GM23338 (cell line): ENCODE data around the gene USP5. TPM values are rescaled to one million over a fixed set of nuclear protein-coding genes. Genes with fewer than 3 reads are reported as not detected.

Source experiments
- ATAC-seq: fragments of 200-7000 bp; cut with Tn5 transposase; 3 replicates; pipeline ENCODE4 v1.9.1; 2020
- DNase-seq: peaks from one replicate; pipeline ENCODE4 v3.0.0-alpha.2; 2015; ENCODE audit warnings: low spot score
- H2AFZ ChIP-seq: fragments of 200-600 bp; sonication (generic); 2 replicates; pipeline ENCODE4 v1.8.0; 2016; ENCODE audit warnings: antibody characterized with exemption, mild to moderate bottlenecking, moderate library complexity
- H3F3A ChIP-seq: fragments of 200-600 bp; sonication (generic); replicated peaks from 2 replicates; pipeline ENCODE4 v1.8.0; 2017; ENCODE audit warnings: antibody characterized with exemption, mixed run types, low read depth
- H3K27ac ChIP-seq: fragments of 200-600 bp; sonication (generic); 2 replicates; pipeline ENCODE4 v1.6.1; 2016; ENCODE audit warnings: low read depth
- H3K27me3 ChIP-seq: fragments of 200-600 bp; sonication (generic); 2 replicates; pipeline ENCODE4 v1.8.0; 2016; ENCODE audit warnings: mild to moderate bottlenecking, mixed run types, moderate library complexity; ENCODE audit not compliant: insufficient read depth
- H3K36me3 ChIP-seq: fragments of 200-600 bp; sonication (generic); 2 replicates; pipeline ENCODE4 v1.8.0; 2016; ENCODE audit warnings: mild to moderate bottlenecking; ENCODE audit not compliant: insufficient read depth
- H3K4me1 ChIP-seq: fragments of 200-600 bp; sonication (generic); 2 replicates; pipeline ENCODE4 v1.8.0; 2016; ENCODE audit warnings: mild to moderate bottlenecking, moderate library complexity; ENCODE audit not compliant: insufficient read depth
- H3K4me2 ChIP-seq: fragments of 200-600 bp; sonication (generic); 2 replicates; pipeline ENCODE4 v1.7.1; 2017; ENCODE audit warnings: mixed run types
- H3K4me3 ChIP-seq: fragments of 200-600 bp; sonication (generic); 2 replicates; pipeline ENCODE4 v1.6.1; 2016; ENCODE audit warnings: mixed run types
- H3K79me2 ChIP-seq: fragments of 200-600 bp; sonication (generic); replicated peaks from 2 replicates; pipeline ENCODE4 v1.8.0; 2017; ENCODE audit warnings: mild to moderate bottlenecking; ENCODE audit not compliant: insufficient read depth
- H3K9me2 ChIP-seq: fragments of 200-600 bp; sonication (generic); 2 replicates; pipeline ENCODE4 v1.8.0; 2017; ENCODE audit not compliant: insufficient read depth
- H4K20me1 ChIP-seq: fragments of 200-600 bp; sonication (generic); replicated peaks from 2 replicates; pipeline ENCODE4 v1.8.0; 2017; ENCODE audit warnings: mild to moderate bottlenecking; ENCODE audit not compliant: insufficient read depth
- H3K27ac Mint-ChIP-seq: 2 replicates; pipeline ENCODE4 v1.8.0; 2020; ENCODE audit warnings: inconsistent platforms, mild to moderate bottlenecking, moderate library complexity, mixed read lengths
- H3K27me3 Mint-ChIP-seq: 3 replicates; pipeline ENCODE4 v1.8.0; 2022; ENCODE audit warnings: low read depth, mild to moderate bottlenecking, moderate library complexity, mixed read lengths, inconsistent platforms; ENCODE audit not compliant: insufficient read depth, poor library complexity
- H3K36me3 Mint-ChIP-seq: 3 replicates; pipeline ENCODE4 v1.8.0; 2021; ENCODE audit warnings: low read depth, mild to moderate bottlenecking, inconsistent platforms, moderate library complexity, mixed read lengths
- H3K4me1 Mint-ChIP-seq: 3 replicates; pipeline ENCODE4 v1.8.0; 2020; ENCODE audit warnings: mild to moderate bottlenecking, inconsistent platforms, mixed read lengths
- H3K4me3 Mint-ChIP-seq: 3 replicates; pipeline ENCODE4 v1.8.0; 2021; ENCODE audit warnings: moderate library complexity, mild to moderate bottlenecking, inconsistent platforms, mixed read lengths
- H3K9me3 Mint-ChIP-seq: 3 replicates; pipeline ENCODE4 v1.8.0; 2020; ENCODE audit warnings: moderate library complexity, mild to moderate bottlenecking, inconsistent platforms, mixed read lengths
- CREB1 ChIP-seq: fragments of 250-450 bp; sonication (Bioruptor Pico); IDR thresholded peaks from 2 replicates; pipeline ENCODE4 v1.5.0; 2020; ENCODE audit warnings: low read depth, mild to moderate bottlenecking, moderate library complexity
- EZH2phosphoT487 ChIP-seq: fragments of 200-600 bp; sonication (generic); IDR thresholded peaks from one replicate; pipeline ENCODE4 v1.8.1; 2018; ENCODE audit warnings: antibody characterized with exemption; ENCODE audit not compliant: unreplicated experiment
- NANOG ChIP-seq: IDR thresholded peaks from 2 replicates; pipeline ENCODE4 v1.6.1; 2016; ENCODE audit warnings: antibody characterized with exemption, borderline replicate concordance
- ZNF114 ChIP-seq: fragments of 250-450 bp; sonication (Bioruptor Pico); IDR thresholded peaks from 2 replicates; pipeline ENCODE4 v1.5.0; 2020; ENCODE audit warnings: mild to moderate bottlenecking, moderate library complexity
- ZNF331 ChIP-seq: fragments of 250-450 bp; sonication (Bioruptor Pico); IDR thresholded peaks from 2 replicates; pipeline ENCODE4 v1.5.0; 2020; ENCODE audit warnings: low read depth, mild to moderate bottlenecking, moderate library complexity
- polyA plus RNA-seq: library from polyadenylated mRNA; unstranded; fragments of >200 nt; fragmentation: Nextera tagmentation; extraction: Ambion mirVana; gene quantifications from 2 replicates; pipeline ENCODE4 v1.2.1, GENCODE V29; 2016
- total RNA-seq: library from RNA; depleted of rRNA; stranded (reverse); fragments of >200 nt; shearing (Covaris generic); gene quantifications from 2 replicates; pipeline ENCODE4 v1.2.3, GENCODE V29; 2014
- TF ChIP-seq, protein P1 (sequence below): IDR thresholded peaks from one replicate; pipeline ENCODE4 v1.6.1; 2018; ENCODE audit warnings: antibody characterized with exemption; ENCODE audit not compliant: unreplicated experiment
- TF ChIP-seq, protein P2 (sequence below), 2 experiments: fragments of 200-600 bp in 1 of 2; sonication (generic) in 1 of 2; conservative IDR thresholded peaks; 2 replicates each; pipeline versions ENCODE4 v1.5.1 to v1.6.1; 2016 to 2017; ENCODE audit warnings: antibody characterized with exemption in 2 of 2, low read depth in 2 of 2, mild to moderate bottlenecking in 2 of 2, moderate library complexity in 1 of 2
- TF ChIP-seq, protein P3 (sequence below): IDR thresholded peaks from 2 replicates; pipeline ENCODE4 v1.6.1; 2016; ENCODE audit warnings: antibody characterized with exemption

The USP5 gene
- total and polyA plus RNA-seq, 2 experiments from 2014 or later = 35.1 to 109 TPM

DNA sequence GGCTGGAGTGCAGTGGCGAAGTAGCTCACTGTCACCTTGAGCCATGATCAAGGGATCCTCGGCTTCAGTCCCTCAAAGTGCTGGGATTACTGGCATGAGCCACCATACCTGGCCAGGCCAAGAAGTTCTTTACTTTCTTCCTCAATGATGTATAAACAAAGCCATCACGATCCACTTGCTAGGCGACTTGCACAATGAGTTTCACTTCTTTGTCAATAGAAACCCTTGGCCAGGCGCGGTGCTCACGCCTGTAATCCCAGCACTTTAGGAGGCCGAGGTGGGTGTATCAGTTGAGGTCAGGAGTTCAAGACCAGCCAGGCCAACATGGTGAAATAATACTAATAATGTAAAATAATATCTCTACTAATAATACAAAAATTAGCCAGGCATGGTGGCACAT, 35.5 kb downstream of the USP5 start (continued):
- TF ChIP-seq, protein P1, sequence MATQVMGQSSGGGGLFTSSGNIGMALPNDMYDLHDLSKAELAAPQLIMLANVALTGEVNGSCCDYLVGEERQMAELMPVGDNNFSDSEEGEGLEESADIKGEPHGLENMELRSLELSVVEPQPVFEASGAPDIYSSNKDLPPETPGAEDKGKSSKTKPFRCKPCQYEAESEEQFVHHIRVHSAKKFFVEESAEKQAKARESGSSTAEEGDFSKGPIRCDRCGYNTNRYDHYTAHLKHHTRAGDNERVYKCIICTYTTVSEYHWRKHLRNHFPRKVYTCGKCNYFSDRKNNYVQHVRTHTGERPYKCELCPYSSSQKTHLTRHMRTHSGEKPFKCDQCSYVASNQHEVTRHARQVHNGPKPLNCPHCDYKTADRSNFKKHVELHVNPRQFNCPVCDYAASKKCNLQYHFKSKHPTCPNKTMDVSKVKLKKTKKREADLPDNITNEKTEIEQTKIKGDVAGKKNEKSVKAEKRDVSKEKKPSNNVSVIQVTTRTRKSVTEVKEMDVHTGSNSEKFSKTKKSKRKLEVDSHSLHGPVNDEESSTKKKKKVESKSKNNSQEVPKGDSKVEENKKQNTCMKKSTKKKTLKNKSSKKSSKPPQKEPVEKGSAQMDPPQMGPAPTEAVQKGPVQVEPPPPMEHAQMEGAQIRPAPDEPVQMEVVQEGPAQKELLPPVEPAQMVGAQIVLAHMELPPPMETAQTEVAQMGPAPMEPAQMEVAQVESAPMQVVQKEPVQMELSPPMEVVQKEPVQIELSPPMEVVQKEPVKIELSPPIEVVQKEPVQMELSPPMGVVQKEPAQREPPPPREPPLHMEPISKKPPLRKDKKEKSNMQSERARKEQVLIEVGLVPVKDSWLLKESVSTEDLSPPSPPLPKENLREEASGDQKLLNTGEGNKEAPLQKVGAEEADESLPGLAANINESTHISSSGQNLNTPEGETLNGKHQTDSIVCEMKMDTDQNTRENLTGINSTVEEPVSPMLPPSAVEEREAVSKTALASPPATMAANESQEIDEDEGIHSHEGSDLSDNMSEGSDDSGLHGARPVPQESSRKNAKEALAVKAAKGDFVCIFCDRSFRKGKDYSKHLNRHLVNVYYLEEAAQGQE = no peak

DNA sequence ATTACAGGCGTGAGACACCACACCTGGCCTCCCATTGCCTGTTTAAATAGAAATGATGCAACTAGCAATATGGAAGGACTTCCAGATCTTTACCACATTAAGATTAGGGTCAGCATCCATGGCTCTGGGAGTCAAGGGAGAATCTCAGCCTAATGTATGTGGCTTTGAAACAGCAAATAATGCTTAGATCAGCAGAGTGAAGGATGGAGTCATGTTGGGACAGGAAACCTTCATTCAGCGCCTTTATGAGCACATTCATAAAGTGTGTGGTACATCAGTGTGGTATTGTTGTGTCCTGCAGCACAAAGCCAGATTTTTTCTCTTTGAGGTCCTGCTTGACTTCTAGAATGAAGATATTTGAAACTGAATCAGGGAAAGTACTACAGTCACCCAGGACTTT, 36.4 kb downstream of the USP5 start:
- DNase-seq = no peak
- Histone ChIP-seq H2AFZ (no peak overlapping the region), H3K4me2 (peak overlapping the region; percentile 51), H3K27ac (peak overlapping the region; percentile 90), H3K79me2 (no peaks in the 10 kb centered on the region), H3F3A (peaks cover 38% of the 10 kb centered on the region), H3K4me3 (no peak overlapping the region), H3K27me3 (no peaks in the 10 kb centered on the region), H3K4me1 (peaks cover 45% of the 10 kb centered on the region), H3K36me3 (no peaks in the 10 kb centered on the region), H4K20me1 (no peaks in the 10 kb centered on the region), H3K9me2 (no peaks in the 10 kb centered on the region)
- no peaks in the 10 kb centered on the region; the same call in 1 of the 3 replicates for H3K9me3 Mint-ChIP-seq
- 0 out of 3 replicates have a peak, but pooled peaks cover 4% of the 10 kb centered on the region for H3K36me3 Mint-ChIP-seq
- peak overlapping the region; percentile 78; the same call in 1 of the 2 replicates for H3K27ac Mint-ChIP-seq
- no peak overlapping the region; the same call in 2 of the 3 replicates for H3K4me3 Mint-ChIP-seq
- no peak for ATAC-seq
- H3K4me1 Mint-ChIP-seq = peaks cover 33% of the 10 kb centered on the region
- H3K27me3 Mint-ChIP-seq = peaks cover 18% of the 10 kb centered on the region
- no peak for TF ChIP-seq NANOG
- TF ChIP-seq EZH2phosphoT487 = no peak
- TF ChIP-seq, protein P1 = no peak
- TF ChIP-seq, protein P2, sequence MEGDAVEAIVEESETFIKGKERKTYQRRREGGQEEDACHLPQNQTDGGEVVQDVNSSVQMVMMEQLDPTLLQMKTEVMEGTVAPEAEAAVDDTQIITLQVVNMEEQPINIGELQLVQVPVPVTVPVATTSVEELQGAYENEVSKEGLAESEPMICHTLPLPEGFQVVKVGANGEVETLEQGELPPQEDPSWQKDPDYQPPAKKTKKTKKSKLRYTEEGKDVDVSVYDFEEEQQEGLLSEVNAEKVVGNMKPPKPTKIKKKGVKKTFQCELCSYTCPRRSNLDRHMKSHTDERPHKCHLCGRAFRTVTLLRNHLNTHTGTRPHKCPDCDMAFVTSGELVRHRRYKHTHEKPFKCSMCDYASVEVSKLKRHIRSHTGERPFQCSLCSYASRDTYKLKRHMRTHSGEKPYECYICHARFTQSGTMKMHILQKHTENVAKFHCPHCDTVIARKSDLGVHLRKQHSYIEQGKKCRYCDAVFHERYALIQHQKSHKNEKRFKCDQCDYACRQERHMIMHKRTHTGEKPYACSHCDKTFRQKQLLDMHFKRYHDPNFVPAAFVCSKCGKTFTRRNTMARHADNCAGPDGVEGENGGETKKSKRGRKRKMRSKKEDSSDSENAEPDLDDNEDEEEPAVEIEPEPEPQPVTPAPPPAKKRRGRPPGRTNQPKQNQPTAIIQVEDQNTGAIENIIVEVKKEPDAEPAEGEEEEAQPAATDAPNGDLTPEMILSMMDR (conservative IDR thresholded peaks at IDR 0.05; ENCODE audit: low read depth in 2 of 2) = no peak
- TF ChIP-seq, protein P3, sequence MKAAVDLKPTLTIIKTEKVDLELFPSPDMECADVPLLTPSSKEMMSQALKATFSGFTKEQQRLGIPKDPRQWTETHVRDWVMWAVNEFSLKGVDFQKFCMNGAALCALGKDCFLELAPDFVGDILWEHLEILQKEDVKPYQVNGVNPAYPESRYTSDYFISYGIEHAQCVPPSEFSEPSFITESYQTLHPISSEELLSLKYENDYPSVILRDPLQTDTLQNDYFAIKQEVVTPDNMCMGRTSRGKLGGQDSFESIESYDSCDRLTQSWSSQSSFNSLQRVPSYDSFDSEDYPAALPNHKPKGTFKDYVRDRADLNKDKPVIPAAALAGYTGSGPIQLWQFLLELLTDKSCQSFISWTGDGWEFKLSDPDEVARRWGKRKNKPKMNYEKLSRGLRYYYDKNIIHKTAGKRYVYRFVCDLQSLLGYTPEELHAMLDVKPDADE = no peak
- no peak for TF ChIP-seq CREB1 (CRISPR knock-in tag)
- TF ChIP-seq ZNF114 (CRISPR knock-in tag) = no peak
- no peak for TF ChIP-seq ZNF331 (CRISPR knock-in tag)
